Inflammatory macrophage treated with lipopolysaccharide for 4 hours (primary cell): Measurements from ENCODE around the gene ADARB2.

Experiments used
- DNase-seq: peaks from one replicate; pipeline ENCODE4 v3.0.0-alpha.2; 2020

ADARB2 gene

GRCh38 chr10:1267568-1267967 is 469.8 kb downstream of the ADARB2 start:
- DNase-seq: no peak

DNA sequence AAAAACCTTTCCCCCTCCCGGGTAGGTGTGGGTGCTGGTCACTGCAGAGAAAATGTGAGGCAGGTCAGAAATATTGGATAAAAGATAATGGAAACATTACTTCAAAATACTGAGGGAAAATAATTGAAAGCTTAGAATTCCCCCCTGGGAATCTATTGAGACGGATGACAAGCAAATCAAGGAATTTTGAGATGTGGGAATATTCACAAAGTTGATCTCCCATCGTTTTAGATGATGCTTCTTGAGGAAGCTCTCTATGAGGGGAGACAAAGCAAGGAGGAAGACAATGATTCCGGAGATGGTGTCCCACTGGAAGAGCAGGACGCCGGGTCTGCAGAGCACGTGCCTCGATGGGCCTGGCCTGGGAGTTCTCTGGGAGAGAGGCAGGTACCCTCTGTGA is 470.2 kb downstream of the ADARB2 start:
- DNase-seq: no peak

GRCh38 chr10:1266033-1266802 is 471.1 kb downstream of the ADARB2 start:
- no peak for DNase-seq

DNA sequence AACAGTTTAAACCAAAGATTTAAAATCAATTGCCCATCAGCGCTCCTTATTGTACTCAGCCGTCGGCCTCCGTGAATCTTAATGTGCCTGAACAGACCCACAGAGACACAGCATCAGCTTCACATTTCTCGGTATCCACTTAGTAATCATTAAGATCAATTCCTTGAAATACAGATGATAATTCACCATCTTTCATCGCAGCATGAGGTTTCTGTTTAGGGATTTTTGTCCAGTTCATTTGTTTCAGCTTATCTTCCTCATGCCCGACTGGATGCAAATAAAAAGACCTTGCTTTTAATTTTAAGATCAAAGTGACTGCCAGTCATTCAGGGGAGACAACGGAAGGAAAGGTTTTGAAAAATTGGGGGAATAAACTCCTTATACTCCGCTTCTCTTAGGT is 473.3 kb downstream of the ADARB2 start:
- DNase-seq: no peak

DNA sequence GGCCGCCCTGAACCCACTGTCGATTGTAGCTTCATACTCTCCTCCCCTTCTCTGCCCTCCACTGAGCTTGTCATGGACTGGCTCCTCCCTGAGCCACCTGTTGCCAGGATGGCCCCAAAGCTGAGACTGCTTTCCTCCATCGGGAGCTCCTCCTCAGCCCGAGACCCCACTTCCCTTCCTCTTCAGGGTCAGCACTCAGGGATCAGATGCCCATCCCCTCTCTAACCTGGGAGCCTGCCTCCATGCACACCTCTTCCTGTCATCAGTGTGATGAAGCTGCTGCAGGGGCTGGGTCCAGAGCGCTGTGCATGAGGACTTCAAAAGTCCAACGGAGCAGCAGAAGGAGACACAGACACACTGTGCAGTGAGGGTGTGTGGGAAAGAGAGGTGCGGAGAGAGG is 480.1 kb downstream of the ADARB2 start:
- no peak for DNase-seq

DNA sequence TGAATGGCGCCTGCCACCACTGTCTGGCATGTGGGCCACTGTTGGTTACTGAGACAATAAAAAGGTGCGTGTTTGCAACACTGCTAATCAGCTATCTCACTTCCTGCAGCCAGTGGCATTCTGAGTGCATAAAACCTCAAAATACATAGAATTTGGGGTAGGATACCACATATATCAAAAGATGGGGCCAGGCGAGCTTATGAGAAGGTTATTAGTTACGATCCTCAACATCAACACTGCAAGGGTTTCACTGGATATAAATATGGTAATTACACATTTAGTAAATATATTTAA is 480.9 kb downstream of the ADARB2 start:
- DNase-seq: no peak

DNA sequence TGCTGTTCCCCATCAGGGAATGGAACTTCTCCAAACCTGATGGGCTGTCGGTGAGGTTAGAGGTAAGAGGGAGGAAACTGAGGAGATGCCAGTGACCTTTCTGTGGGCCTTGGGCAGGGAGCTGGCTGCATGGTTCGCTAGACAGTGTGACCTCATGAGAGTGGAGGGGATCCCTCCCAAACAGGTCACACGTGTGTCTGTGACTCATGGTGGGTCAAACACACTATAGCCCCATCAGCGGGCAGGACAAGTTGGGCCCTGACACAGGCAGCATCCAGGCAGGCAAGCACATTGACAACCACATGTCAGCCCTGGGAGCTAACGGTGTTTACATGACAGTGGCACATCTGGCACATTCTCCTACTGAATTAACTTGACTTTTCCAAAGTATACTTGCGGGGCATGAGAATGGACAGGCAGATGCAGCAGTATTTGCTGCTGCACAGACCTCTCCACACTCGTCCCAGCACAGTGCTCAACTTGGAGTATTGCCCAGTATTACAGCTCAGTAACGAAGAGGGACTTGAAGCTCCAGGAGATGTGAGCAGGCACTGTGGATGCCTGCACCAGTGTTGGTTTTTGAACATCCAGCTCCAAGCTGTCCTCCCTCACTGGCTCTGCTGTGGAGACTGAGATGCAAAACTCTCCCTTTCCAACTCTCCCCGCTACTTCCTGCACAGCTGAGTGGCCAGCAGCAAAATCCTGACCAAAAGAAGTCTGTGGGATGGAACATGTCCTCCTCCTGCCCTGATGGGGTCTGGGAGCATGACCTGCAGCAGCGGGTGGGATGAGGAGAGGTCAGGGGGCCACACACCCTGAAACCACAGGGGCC is 481.5 kb downstream of the ADARB2 start:
- DNase-seq: no peak

DNA sequence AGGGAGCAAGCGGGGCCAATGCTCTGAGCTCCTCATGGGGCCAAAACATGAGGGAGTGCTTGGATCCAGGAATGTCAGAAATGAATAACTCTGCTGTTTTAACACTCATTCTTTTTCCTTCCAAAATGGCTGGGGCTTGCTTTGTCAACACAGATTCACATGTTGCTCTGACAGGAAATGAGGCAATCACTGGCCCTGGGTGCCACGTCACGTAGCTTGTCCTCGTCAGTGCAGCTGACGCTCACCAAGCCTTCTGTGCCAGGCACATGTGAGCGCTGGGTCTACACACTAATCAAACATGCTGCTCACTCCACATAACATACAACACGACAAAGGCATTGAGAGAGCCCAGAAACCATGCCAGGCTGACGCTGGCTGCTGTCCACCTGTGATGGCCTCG is 482.2 kb downstream of the ADARB2 start:
- no peak for DNase-seq

DNA sequence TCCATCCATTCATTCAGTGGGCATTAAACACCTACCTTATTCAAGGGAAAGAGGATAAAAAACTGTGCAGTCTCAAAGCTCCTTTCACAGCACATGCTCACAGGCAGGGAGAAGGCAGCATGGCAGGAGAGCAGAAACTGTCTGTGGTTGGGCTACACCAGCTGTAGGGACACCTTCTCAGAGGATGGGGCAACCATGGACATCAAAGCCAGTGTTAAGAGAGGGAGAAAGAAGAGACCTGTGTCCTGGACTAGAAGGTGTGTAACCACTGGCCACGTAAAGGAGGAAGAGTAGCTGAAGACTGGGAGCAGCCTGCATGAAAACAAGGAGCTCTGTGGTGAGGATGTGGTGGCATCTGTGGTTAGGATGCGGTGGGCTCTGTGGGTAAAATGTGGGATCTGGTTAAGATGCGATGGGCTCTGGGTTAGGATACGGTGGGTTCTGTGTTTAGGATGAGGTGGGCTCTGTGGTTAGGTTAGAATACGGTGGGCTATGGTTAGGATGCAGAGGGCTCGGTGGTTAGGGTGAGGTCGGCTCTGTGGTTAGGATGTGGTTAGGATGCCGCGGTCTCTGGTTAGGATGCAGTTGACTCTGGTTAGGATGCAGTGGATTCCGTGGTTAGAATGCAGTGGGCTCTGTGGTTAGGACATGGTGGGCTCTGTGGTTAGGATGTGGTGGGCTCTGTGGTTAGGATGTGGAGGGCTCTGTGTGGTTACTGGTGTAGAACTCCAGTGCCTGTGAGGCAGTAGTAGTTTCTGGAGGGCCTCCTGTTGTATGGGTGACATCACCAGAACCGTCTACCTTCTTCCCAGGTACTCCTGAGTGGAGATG is 483.6 kb downstream of the ADARB2 start:
- DNase-seq: no peak

GRCh38 chr10:1251769-1252168 is 485.6 kb downstream of the ADARB2 start:
- DNase-seq: no peak

DNA sequence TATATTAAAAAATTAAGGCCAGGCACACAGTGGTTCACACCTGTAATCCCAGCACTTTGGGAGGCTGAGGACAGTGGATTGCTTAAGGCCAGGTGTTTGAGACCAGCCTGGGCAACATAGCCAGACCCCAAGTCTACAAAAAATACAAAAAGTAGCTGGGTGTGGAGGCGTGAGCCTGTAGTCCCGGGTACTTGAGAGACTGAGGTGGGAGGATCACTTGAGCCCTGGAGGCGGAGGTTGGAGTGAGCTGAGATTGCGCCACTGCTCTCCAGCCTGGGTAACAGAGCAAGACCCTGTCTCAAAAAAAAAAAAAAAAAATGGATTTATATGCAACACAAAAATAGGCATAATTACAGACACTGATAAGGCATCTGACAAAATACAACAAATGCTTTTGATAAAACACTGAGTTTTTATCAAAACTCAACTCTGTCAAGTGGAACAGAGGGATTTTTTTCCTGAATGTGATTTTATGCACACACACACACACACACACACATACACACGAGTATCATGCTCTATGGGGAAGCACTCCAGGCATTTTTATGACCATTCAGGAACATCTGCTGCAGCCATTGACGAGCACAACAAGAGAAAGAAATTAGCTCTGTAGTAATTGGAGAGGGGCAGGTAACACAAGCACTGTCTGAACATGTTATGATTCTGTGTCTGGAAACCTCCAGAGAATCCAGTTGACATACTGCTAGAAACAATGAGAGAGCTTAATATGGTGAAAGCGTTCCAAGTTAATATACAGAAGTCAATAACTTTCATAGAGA is 488.0 kb downstream of the ADARB2 start:
- no peak for DNase-seq

DNA sequence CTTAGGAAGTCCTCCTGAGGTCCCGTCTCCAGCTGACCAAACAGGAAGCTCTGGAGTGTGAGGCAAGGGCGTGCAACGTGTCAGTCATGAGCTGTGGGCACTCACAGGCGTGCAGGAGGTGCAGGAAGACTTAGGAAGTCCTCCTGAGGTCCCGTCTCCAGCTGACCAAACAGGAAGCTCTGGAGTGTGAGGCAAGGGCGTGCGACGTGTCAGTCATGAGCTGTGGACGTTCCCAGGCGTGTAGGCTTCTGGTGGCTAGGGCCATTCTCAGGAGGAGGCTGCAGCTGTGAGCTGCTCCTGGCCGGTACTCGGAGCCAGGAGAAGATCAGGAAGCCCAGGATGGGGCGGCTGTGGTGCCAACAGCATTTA is 489.1 kb downstream of the ADARB2 start:
- peak; percentile 2 for DNase-seq

DNA sequence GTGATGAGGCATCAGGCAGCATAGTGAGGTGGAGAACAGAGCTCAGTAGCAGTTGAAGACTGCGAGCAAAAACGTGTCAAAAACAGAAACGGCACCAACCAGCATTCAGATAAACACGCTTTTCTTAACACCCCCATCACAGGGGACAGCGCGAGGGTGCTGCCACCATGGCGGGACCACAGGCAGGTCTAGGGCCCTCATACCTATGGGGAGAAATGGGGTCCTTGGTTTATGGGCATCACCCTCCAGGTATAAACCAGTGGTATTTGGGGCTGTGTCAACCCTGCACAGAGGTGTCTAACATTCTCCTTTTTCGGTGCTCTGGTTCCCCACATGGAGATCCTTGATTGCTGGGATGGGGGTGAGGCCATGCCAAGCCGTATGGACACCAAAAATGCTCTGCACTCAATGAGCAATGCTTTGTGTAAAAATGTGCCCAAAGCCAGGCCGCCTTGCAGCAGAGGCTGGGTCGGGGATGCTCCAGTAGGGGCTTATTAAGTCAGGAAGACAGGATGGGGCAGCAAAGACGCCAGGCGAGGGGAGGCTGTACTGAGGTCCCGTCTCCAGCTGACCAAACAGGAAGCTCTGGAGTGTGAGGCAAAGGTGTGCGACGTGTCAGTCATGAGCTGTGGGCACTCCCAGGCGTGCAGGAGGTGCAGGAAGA is 489.6 kb downstream of the ADARB2 start:
- DNase-seq: no peak

DNA sequence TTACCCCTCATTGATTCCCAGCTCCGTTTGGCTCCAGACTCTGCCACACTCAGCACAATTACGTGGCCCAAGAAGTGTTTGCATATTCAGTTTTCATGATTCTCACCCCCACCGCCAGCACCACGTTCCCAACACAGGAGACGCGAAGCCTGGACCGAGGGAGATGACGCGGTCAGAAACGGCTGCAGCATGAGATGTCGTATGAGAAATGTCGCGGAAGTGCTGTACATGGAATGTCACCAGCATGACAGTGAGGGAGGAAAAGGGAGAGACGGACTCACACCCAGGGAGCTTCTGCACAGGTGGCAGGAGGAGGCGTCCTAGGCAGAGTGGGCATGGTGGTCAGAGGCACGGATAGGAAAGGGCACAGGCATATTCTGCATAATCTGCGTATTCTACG is 492.8 kb downstream of the ADARB2 start:
- DNase-seq: no peak

DNA sequence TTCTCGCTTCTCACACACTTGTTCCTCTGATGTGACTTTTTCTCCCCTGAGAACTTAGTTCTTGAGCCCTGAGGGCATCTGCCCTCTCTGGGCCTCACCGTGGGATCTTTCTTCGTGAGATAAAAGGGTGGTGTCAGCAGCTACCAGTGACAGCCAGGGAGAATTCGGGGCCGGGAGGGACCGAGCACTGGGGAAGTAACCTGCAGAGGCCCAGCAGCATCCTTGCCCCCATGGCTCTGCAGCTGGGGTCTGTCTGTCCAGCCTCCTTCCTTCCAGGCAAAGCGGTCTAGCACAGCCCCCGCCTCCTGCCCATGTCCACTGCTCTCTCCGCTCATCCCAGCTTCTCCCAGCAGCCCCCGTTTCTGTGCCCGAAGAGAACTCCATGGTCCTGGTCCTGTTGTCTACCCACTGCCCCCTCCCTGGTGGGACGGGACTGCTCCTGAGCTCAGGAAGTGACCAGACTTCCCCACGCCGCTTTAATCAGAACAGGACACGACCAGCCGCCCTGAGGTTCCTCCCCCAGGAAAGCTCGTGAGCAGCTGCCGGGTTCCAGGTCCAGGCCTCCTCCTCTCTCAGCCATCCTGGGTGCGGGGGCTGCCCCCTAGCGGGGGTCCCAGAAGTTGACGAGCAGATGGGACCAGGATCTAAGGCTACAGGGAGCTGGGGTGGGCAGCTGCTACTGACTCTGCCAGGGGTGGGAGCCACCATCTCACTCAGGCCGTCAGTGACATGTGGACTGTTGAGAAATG is 493.7 kb downstream of the ADARB2 start:
- no peak for DNase-seq

GRCh38 chr10:1242975-1243374 is 494.4 kb downstream of the ADARB2 start:
- DNase-seq: no peak

GRCh38 chr10:1241973-1242935 is 495.1 kb downstream of the ADARB2 start:
- no peak for DNase-seq

- no peak for DNase-seq
Measured at GRCh38 chr10:1241322-1241890, 495.9 kb downstream of the ADARB2 start.

DNA sequence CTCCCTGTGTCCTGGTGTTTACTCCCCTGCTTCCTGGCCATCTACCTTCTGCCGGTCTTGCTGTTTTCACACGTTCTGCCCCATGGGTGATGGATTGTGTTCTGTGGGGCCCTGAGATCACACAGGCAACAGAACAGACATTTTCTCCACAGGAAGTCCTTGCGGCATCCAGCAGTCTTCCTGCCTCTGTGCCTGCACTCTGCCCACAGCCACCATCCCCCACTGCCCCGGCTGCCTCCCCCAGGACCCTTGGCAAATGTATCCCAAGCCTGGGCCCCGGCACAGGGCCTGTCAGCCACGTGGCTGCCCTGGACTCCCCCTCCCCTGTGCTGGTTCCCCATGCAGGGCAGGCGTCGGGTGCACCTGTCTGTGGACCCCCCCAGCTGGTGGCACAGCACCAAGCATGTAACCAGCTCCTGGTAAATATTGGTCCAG is 497.0 kb downstream of the ADARB2 start:
- DNase-seq: no peak

GRCh38 chr10:1233031-1233430 is 504.3 kb downstream of the ADARB2 start:
- no peak for DNase-seq
